HG03095 (cell line): Measurements from ENCODE around the gene PSMG4.

ENCODE experiments used
- ATAC-seq: cut with Tn5 transposase; IDR thresholded peaks from one replicate; pipeline ENCODE4 v1.9.1; 2021; ENCODE audit warnings: moderate library complexity; ENCODE audit not compliant: unreplicated experiment

The PSMG4 gene

DNA sequence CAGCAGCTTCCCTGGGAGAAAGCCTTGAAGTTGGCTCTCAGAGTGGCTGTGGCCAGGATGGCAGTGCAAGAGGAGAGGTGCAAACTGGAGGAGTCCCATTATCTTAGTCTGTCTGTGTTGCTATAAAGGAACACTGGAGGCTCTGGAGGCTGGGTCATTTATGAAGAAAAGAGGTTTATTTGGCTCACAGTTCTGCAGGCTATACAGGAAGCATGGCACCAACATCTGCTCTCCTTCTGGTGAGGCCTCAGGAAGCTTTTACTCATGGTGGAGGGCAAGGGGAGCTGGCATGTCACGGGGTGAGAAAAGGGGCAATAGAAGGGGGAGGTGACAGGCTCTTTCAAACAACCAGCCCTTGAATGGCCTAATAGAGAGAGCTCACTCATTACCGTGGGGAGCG, 47.1 kb downstream of the PSMG4 start:
- no peak for ATAC-seq

DNA sequence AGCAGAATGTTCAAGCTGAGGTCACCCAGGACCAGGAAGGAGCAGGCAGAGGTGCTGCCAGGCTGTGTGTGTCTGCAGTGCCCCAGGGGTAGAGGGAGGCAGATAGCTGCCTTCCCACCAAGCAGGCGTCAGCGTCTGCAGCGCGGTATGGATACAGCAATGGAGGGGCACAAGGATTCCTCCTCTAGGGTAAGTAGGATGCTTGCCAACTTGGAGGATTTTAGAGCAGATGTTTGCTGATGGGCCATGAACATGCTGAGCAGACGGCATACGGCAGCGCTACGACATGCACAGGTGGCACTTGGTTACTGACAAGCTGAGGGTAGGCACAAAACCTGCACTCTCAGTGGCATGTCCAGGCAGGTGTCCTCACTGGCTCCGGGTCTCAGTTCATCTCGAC, 48.1 kb downstream of the PSMG4 start:
- no peak for ATAC-seq

DNA sequence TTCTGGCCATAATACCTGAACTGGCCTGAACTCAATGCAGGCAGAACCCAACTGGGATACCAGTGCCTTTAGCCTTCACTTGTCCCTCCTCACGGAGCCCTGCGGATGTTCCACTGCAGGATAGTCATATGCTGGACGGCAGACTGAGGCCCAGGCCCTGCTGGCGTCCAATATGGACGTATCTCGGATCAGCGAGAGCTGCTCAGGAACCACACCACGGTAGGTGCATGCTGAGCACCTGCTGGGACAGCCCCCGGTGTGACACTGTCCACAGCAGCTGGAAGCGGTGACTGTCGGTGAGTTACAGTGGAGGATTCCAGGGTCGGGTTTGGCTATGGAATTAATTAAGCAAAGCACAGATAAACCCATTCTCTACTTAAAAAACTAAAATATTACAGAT, 48.7 kb downstream of the PSMG4 start:
- no peak for ATAC-seq

DNA sequence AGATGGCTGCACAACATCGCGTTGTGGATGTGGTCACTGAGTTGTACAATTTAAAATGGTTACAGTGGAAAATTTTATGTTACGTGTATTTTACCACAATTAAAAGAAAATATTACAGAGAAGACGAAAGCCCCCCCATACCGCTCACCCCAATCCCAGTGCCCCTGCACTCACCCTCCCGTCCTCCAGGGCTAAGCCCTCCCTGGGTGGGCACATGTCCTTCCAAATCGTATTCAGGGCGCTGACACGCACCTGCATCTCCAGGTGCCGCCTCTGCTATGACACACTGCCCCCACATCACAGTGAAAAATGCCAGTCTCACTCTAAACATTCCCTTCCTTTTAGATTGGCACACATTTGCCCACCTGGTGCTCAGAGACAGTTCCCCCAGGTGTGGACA, 49.4 kb downstream of the PSMG4 start:
- ATAC-seq: no peak

DNA sequence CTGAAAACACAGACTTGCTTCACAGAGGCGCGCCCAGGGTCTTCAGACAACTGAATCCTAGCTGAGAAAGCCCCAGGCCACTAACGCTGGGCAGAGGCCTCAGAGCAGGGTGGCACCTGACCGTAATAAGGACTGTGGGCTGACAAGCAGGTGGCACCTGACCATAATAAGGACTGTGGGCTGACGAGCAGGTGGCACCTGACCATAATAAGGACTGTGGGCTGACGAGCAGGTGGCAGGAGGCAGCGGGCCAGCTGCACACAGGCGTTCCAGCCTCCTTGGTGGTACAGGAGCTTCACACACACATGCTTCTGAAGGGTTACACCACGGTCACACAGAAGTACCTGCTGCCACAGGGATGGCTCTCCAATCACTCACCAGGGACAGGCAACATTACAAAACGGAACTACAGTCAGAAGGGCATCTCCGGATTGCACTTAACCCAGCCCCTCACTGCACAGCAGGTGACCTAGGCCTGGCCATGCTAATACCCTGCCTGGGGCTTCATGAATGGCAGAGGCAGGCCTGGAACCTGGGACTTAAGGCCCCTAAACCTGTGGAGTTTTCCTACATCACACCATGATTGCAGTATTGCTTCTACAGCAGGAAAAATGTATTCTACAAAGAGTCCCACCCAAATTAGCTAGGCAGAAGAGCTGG, 50.8 kb downstream of the PSMG4 start:
- no peak for ATAC-seq

DNA sequence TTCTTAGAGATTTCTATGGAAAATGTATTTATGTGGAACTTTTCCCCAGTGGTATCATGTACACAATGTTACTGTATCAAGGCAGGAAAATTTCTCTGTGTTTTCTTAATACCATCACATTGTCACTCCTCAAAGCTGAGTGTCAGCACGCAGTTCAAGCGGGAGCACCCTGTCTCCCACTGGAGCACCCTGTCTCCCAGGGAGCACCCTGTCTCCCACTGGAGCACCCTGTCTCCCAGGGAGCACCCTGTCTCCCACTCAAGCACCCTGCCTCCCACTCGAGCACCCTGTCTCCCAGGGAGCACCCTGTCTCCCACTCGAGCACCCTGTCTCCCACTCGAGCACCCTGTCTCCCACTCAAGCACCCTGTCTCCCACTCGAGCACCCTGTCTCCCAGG, 51.3 kb downstream of the PSMG4 start:
- ATAC-seq: no peak

DNA sequence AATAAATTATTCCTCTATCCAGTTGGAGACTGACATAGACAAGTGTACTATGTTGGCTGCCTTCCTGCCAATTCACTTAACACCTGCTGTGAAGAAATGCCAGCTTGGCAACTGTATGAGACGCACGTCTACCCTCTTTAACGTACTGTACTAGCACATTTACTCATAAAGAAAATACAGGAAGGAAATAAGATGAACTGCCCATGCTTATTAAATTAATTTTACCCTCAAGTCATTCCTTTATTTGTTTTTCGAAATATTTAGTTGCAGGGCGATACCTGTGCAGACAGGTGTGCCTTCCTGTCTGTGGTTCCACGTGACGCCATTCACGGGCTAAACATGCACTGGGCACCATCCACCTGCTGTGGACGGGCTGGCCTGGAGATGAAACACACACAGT, 52.0 kb downstream of the PSMG4 start:
- ATAC-seq: no peak

DNA sequence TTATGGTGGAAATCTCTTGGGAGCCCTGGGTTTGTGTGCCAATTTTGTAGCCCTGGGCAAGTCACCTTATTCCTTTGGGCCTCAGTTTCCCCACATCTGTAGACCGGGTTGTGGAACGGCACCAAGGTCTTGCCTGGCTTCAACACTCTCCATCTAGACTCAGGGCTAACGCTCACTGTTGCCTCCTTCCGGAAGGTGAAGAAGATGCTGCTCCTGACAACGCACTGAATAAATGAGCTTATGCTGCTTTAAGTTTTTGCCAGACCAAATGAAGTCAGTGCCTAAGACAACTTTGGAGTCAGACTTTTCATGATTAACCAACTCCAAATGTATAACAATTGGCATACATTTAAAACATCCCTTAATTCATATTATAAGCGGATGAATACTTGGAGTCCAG, 53.1 kb downstream of the PSMG4 start:
- ATAC-seq: no peak

DNA sequence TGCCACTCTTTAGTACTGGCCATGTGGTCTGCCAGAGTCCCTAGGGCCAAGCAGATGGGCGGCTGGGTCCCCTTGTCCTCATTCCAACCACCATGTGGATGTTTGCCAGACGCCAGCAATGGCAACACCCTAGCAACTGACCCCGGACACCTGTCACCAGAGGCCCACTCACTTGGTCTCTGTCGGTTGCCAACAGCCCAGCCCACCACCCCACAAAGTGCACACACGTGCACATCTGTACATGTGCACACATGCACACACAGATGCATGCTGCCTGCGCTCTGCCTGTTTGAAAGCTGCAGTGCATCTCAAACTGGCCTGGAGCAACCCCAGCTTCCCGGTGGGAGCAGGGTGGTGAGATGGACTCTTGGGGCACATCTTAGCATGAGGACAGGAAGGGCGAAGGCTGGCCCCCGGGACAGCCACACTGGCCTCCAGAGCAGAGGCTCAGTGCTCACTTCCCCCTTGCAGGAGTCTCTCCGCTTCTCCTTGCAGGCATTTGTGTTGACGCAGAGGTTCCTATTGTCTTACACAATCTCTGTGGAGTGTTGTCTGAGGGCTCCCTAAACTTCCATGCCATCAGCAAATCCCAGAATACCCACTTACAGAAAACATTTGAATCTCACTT, 54.0 kb downstream of the PSMG4 start:
- no peak for ATAC-seq

DNA sequence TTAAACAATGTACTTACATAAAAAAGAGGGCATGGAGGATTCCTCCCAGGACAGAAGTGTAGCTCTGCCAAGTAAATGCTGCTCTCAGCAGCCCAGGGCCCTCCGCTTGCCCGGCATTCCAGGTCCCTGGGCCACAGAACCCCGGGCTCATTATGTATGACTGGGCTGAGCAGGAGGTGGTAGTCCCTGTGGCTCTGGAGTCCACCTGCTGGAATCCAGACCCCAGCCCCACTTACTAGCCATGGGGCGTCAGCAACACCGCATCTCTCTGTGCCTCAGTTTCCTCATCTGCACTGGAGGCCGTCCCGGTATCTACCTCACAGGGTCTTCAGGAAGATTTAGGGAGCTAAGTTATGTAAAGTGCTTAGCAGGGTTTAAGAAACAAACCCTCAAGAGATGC, 55.4 kb downstream of the PSMG4 start:
- no peak for ATAC-seq

DNA sequence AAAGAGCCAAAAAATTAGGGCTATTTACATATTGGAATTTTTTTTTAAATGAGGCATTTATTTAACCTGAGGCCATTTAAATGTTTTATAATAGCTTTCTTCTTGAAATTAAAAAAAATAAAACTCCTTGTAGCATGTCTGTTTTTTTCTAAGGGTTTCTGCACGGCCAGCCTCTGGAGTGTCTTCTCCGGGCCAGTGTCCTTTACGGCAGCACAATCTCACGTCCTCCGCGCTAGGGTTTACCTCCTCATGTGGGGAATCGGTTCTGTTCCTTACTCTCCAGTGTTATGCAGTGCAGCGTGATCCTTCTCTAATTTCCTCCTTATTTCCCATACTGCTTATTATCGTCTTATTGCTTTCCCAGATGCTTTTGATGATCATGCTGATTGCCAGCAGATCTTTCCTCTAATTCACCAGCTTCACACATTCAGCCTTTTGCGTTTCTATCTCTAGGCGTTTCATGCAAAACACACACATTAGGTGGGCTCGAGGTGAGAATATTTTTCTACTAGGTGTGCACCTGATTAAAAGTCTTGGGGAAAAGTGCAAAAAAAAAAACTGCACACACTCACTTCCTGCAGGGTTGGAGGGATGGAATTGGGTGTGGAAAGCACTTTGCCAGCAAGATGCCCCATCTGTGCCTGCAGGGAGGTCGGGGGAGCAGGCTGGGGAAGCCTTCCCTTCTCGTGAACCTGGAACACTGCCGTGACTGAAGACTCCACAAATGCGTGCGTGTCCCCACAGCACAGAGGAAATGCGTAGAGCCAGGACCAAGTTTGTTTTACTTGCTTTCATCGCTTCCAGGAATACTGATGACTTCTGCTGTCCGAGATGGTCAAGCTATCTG, 56.1 kb downstream of the PSMG4 start:
- no peak for ATAC-seq

DNA sequence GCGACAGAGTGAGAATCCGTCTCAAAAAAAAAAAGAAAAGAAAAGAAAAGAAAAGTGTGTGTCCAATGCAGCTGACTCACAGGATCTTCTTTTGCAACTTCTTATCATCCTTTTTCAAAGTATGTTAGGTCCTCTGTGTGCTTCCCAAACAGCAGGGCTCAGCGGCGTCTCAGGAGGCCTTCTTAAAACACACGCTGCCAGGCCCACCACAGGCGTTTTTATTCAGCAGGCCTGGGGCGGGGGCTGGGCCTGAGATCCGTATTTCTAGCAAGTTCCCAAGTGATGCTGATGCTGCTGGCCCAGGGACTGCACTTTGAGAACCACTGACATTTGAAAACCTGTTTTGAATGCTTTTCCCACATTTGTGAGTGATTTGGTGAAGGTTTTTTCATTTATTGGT, 57.1 kb downstream of the PSMG4 start:
- no peak for ATAC-seq

DNA sequence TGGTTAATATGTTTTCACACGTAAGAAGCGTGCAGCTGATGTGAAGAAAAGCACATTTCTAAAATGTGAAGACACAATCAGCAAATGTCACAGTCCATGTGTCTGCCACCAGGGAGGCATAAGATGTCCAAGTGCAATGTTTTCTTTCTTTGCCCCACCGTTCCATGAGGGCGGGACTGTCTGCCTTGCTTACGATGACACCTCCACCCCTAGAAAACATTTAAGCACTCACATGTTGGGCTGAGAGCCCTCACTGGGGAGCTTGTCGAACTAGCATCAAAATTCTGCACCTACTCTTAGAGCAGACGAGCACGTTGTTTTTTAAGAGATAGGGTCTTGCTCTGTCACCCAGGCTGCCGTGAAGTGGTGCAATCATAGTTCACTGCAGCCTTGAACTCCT, 57.6 kb downstream of the PSMG4 start:
- ATAC-seq: no peak

DNA sequence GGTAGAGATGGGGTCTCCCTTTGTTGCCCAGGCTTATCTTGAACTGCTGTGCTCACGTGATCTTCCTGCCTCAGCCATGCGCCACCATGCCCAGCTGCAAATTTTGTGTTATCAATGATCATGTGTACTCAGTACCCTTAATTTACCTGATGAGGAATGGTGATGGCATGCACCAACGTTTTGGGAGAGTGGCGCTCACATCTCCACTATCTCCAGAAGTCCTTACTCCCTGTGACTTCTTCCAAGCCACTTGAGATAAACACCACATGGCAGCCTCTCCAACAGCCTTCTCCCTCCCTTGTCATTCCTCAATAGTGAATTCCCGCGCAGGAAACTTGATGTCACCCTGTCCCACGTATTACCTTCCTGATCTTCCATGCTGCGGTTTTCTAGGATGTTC, 58.1 kb downstream of the PSMG4 start:
- ATAC-seq: no peak
